DMS153 (cell line): ENCODE measurements around the gene ARHGAP29.

Source experiments
- DNase-seq: peaks from one replicate; lab custom pipeline; 2025; lab: John Stamatoyannopoulos, UW

ARHGAP29 gene

DNA sequence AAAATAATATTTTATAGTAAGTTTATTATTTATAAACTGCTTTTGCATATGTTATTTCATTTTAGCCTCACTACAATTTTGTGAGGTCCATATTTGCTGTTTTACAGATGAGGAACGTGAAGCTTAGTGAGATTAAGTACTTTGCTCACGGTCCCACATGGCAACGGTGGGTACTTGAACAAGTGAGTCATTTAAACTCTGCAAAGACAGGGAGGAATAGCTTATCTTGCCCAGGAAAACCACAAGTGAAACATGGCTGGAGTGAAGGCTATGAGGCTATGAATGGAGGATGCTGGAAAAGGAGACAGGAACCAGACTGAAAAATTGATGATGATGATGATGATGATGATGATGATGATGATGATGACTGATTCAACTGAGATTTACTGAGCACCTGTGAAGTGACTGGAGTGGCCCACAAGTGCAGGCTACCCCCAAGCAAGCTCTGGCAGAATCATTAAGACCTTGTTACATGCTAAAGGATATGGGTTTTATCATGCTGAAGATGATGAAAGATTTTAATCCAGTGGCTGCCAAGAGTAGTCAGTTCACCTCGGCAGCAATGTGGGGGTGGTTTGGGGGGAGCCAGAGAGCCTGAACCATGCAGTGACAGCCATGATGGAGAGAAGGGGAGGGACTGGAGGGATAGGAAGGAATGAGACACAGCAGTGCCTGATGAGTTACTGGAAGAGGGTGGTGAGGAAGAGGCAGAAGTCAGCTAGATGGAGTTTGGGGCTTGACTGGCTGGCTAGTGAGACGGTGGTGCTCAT, 115.0 kb downstream of the ARHGAP29 start:
- no peak for DNase-seq
